ENCODE data around the gene LDLRAD4. TPM values are rescaled to one million over a fixed set of nuclear protein-coding genes. Genes with fewer than 3 reads are reported as not detected.

Gene LDLRAD4
- polyA plus RNA-seq, 4 donors = 2.7 to 17.6 (median 7.0) TPM

DNA sequence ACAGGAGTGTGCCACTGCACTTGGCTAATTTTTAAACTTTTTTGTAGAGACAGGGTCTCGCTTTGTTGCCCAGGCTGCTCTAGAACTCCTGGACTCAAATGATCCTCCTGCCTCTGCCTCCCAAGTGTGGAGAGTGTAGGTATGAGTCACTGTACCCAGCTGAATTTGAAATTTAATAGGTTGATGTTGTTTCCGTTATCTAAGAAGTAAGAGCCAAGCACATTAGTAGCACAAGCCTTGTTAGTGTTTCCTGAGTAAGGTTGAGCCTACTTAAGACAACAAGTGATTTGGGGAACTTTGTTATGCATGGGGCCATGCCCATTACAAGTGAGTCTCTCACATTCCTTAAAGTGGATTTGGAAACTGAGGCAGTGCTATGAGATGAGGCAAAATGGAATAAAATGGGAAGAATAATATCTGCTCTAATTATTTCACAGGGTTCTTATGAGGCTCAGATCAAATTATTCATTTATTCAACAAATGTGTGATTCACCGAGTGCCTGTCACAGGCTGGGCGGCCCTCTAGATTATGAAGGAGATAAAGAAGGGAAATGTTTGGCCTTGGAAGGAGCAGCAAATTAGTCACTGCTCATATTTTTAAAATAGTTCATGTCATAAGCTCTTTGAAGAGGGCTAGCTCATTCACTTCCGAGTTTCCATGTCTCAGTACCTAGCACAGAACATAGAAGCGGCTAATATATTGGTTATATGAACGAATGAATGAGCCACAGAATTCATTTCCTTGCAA is 217.2 kb downstream of the LDLRAD4 start:
- H3K4me1 ChIP-seq (ENCODE audit: control insufficient read depth in 3 of 3, insufficient read depth in 2 of 3, low read depth in 1 of 3, low read length in 2 of 3) = no peaks in the 10 kb centered on the region
- no peaks in the 10 kb centered on the region for H3K27me3 ChIP-seq (ENCODE audit: control insufficient read depth in 3 of 3, insufficient read depth in 3 of 3, low read length in 3 of 3)
- no peak for DNase-seq
- no peaks in the 10 kb centered on the region for H3K36me3 ChIP-seq (ENCODE audit: control insufficient read depth in 3 of 3, insufficient read depth in 2 of 3, low read depth in 1 of 3, low read length in 3 of 3)
- no peak overlapping the region for H3K4me3 ChIP-seq (ENCODE audit: low read depth in 1 of 3, low read length in 3 of 3)
- WGBS, 3 donors = 84 to 95% (median 92%) methylated on average over 7 of the region's 7 CpGs
- no peak overlapping the region for H3K27ac ChIP-seq (ENCODE audit: low read depth in 1 of 3, low read length in 2 of 3)
- H3K9me3 ChIP-seq (ENCODE audit: control insufficient read depth in 2 of 2, insufficient read depth in 1 of 2, low read depth in 1 of 2, low read length in 1 of 2) = no peaks in the 10 kb centered on the region
- no peak for FAIRE-seq

DNA sequence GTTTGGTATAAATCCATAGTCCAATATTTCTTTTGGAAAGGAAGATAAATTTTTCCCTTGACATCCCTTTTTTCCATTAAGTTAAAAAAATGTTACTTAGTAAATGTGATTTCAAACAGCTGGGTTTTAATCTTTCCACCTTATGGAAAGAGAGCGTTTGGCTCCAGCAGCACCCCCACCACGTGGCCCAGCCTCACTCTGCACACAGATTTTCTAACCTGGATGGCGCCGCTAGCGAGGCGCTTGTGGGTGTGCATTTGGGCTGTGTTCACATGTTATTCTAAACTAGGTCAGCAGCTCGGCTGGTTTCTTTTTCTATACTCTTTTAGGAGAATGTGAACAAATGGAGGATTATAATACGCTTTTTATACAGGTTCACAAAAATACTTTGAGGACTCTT is 218.0 kb downstream of the LDLRAD4 start:
- Histone ChIP-seq H3K4me1 (ENCODE audit: control insufficient read depth in 3 of 3, insufficient read depth in 2 of 3, low read depth in 1 of 3, low read length in 2 of 3) (no peaks in the 10 kb centered on the region), H3K27ac (ENCODE audit: low read depth in 1 of 3, low read length in 2 of 3) (peak overlapping the region in 1 of 3 donors; percentile 12), H3K9me3 (ENCODE audit: control insufficient read depth in 2 of 2, insufficient read depth in 1 of 2, low read depth in 1 of 2, low read length in 1 of 2) (no peaks in the 10 kb centered on the region), H3K4me3 (ENCODE audit: low read depth in 1 of 3, low read length in 3 of 3) (no peak overlapping the region), H3K27me3 (ENCODE audit: control insufficient read depth in 3 of 3, insufficient read depth in 3 of 3, low read length in 3 of 3) (no peaks in the 10 kb centered on the region), H3K36me3 (ENCODE audit: control insufficient read depth in 3 of 3, insufficient read depth in 2 of 3, low read depth in 1 of 3, low read length in 3 of 3) (no peaks in the 10 kb centered on the region)
- no peak for FAIRE-seq
- DNase-seq = no peak
- 84 to 93% (median 88%) methylated on average over 8 of the region's 8 CpGs for WGBS, 3 donors

DNA sequence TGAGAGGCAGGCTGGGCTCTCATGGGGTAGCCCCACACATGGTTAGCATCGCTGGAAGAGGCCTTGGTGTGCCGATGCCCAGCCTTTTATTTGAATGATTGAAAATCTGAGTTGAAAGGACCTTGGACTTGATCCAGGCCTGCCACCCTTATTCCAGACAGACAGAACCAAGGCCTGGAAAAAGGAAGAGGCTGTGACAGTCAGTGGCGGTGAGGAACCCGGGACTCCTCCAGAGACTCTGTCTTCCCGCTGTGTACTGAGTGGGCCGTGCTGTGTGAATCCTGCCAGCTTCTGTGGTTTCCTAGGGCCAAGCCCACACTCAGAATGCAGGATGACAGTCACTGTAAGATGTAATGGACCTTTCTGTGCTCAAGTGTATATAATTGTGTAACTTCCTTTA is 218.5 kb downstream of the LDLRAD4 start:
- WGBS, 3 donors = 77 to 94% (median 83%) methylated on average over 6 of the region's 6 CpGs
- no peak for DNase-seq
- no peaks in the 10 kb centered on the region for H3K9me3 ChIP-seq (ENCODE audit: control insufficient read depth in 2 of 2, insufficient read depth in 1 of 2, low read depth in 1 of 2, low read length in 1 of 2)
- no peak for FAIRE-seq
- H3K27ac ChIP-seq (ENCODE audit: low read depth in 1 of 3, low read length in 2 of 3) = peak overlapping the region in 1 of 3 donors; percentile 12
- H3K36me3 ChIP-seq (ENCODE audit: control insufficient read depth in 3 of 3, insufficient read depth in 2 of 3, low read depth in 1 of 3, low read length in 3 of 3) = no peaks in the 10 kb centered on the region
- no peak overlapping the region for H3K4me3 ChIP-seq (ENCODE audit: low read depth in 1 of 3, low read length in 3 of 3)
- H3K4me1 ChIP-seq (ENCODE audit: control insufficient read depth in 3 of 3, insufficient read depth in 2 of 3, low read depth in 1 of 3, low read length in 2 of 3) = no peaks in the 10 kb centered on the region
- H3K27me3 ChIP-seq (ENCODE audit: control insufficient read depth in 3 of 3, insufficient read depth in 3 of 3, low read length in 3 of 3) = no peaks in the 10 kb centered on the region

- Histone ChIP-seq H3K36me3 (ENCODE audit: control insufficient read depth in 3 of 3, insufficient read depth in 2 of 3, low read depth in 1 of 3, low read length in 3 of 3) (no peaks in the 10 kb centered on the region), H3K4me1 (ENCODE audit: control insufficient read depth in 3 of 3, insufficient read depth in 2 of 3, low read depth in 1 of 3, low read length in 2 of 3) (no peaks in the 10 kb centered on the region), H3K27ac (ENCODE audit: low read depth in 1 of 3, low read length in 2 of 3) (peak overlapping the region in 1 of 3 donors; percentile 2), H3K27me3 (ENCODE audit: control insufficient read depth in 3 of 3, insufficient read depth in 3 of 3, low read length in 3 of 3) (no peaks in the 10 kb centered on the region), H3K9me3 (ENCODE audit: control insufficient read depth in 2 of 2, insufficient read depth in 1 of 2, low read depth in 1 of 2, low read length in 1 of 2) (no peaks in the 10 kb centered on the region), H3K4me3 (ENCODE audit: low read depth in 1 of 3, low read length in 3 of 3) (no peak overlapping the region)
- 81 to 88% (median 86%) methylated on average over 17 of the region's 17 CpGs for WGBS, 3 donors
- FAIRE-seq (no peak), DNase-seq (no peak)
Observed at GRCh38 chr18:13437796-13438506, 219.4 kb downstream of the LDLRAD4 start.

- 81 to 87% (median 86%) methylated on average over 4 of the region's 4 CpGs for WGBS, 3 donors
- no peak overlapping the region for H3K27ac ChIP-seq (ENCODE audit: low read depth in 1 of 3, low read length in 2 of 3)
- FAIRE-seq = no peak
Observed at GRCh38 chr18:13438507-13439056, 220.0 kb downstream of the LDLRAD4 start.

DNA sequence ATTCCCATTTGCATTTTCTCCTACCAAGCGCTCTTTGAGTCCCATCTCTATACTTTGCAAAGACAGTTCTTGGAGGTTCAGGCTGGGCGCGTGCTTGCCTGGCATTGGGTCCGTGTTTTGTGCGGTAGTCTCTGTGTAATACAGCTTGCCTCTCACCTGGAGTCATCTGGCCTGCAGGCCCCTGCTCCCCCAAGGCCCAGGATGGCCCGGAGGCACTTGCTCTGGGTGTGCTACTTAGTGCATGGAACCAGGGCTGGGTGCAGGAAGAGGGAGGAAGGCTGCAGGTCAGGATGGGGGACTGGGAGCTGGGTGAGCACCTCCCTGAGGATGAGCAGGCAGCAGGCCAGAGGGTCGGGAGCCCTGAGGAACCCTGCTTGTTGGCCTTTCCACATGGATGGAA is 220.9 kb downstream of the LDLRAD4 start:
- Histone ChIP-seq H3K4me3 (ENCODE audit: low read depth in 1 of 3, low read length in 3 of 3) (no peak overlapping the region), H3K36me3 (ENCODE audit: control insufficient read depth in 3 of 3, insufficient read depth in 2 of 3, low read depth in 1 of 3, low read length in 3 of 3) (no peaks in the 10 kb centered on the region), H3K27me3 (ENCODE audit: control insufficient read depth in 3 of 3, insufficient read depth in 3 of 3, low read length in 3 of 3) (no peaks in the 10 kb centered on the region), H3K27ac (ENCODE audit: low read depth in 1 of 3, low read length in 2 of 3) (no peak overlapping the region), H3K4me1 (ENCODE audit: control insufficient read depth in 3 of 3, insufficient read depth in 2 of 3, low read depth in 1 of 3, low read length in 2 of 3) (no peaks in the 10 kb centered on the region), H3K9me3 (ENCODE audit: control insufficient read depth in 2 of 2, insufficient read depth in 1 of 2, low read depth in 1 of 2, low read length in 1 of 2) (no peaks in the 10 kb centered on the region)
- no peak for DNase-seq
- no peak for FAIRE-seq
- WGBS, 3 donors = 94 to 96% (median 95%) methylated on average over 7 of the region's 7 CpGs

More at GRCh38 chr18:13438507-13439056, 220.0 kb downstream of the LDLRAD4 start:
- Histone ChIP-seq H3K4me1 (ENCODE audit: control insufficient read depth in 3 of 3, insufficient read depth in 2 of 3, low read depth in 1 of 3, low read length in 2 of 3) (no peaks in the 10 kb centered on the region), H3K9me3 (ENCODE audit: control insufficient read depth in 2 of 2, insufficient read depth in 1 of 2, low read depth in 1 of 2, low read length in 1 of 2) (no peaks in the 10 kb centered on the region), H3K36me3 (ENCODE audit: control insufficient read depth in 3 of 3, insufficient read depth in 2 of 3, low read depth in 1 of 3, low read length in 3 of 3) (no peaks in the 10 kb centered on the region), H3K4me3 (ENCODE audit: low read depth in 1 of 3, low read length in 3 of 3) (no peak overlapping the region), H3K27me3 (ENCODE audit: control insufficient read depth in 3 of 3, insufficient read depth in 3 of 3, low read length in 3 of 3) (no peaks in the 10 kb centered on the region)
- no peak for DNase-seq

DNA sequence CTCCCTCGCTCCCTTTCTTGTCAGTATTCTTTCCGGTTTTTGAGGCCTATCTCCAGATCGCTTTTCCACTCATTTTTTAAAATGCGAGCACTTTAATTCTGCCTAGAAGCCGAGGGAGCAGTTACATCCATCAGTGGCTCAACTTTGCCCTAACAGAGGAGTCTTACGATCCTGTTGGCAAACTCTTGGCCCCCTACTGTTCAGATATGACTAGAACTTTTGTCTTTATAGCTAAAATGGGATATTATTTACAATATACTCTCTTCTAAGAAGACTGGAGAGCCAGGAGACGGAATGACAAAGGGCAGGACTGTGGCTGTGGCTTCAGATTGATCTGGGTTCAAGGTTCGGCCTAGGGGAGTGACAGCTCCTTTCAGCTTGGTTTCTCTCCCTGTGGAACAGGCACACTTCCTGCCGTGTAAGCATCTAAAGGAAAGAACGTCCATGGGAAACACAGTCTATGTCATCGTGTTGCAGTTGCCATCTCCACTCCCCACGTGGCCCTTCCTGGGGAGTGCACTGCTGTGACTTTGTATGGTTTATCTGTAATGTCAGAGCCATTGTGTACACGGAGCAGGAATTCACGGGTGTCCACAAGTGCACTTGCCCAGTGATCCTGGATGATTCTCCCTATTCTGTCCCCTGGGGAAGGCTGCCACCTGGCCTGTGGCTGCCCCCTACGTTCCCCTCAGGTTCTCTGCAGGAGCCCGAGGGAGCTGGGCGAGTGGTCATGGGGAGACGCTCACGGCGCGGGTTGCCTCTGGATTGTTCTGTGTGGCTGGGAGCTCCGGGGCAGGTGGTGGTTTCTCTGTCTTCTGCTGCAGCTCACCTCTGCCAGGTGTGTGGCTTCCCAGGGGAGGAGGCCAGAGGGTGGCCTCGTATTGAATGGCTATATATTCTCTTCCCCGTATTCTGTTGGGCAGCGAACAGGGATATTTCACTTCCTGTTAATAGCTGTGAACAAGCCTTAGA is 222.0 kb downstream of the LDLRAD4 start:
- Histone ChIP-seq H3K27ac (ENCODE audit: low read depth in 1 of 3, low read length in 2 of 3) (no peak overlapping the region), H3K9me3 (ENCODE audit: control insufficient read depth in 2 of 2, insufficient read depth in 1 of 2, low read depth in 1 of 2, low read length in 1 of 2) (no peaks in the 10 kb centered on the region)
- 84 to 92% (median 89%) methylated on average over 25 of the region's 25 CpGs for WGBS, 3 donors

GRCh38 chr18:13441736-13442135 is 223.2 kb downstream of the LDLRAD4 start:
- FAIRE-seq (no peak), DNase-seq (no peak)
- Histone ChIP-seq H3K4me3 (ENCODE audit: low read depth in 1 of 3, low read length in 3 of 3) (no peak overlapping the region), H3K9me3 (ENCODE audit: control insufficient read depth in 2 of 2, insufficient read depth in 1 of 2, low read depth in 1 of 2, low read length in 1 of 2) (no peaks in the 10 kb centered on the region), H3K27ac (ENCODE audit: low read depth in 1 of 3, low read length in 2 of 3) (no peak overlapping the region), H3K4me1 (ENCODE audit: control insufficient read depth in 3 of 3, insufficient read depth in 2 of 3, low read depth in 1 of 3, low read length in 2 of 3) (no peaks in the 10 kb centered on the region), H3K27me3 (ENCODE audit: control insufficient read depth in 3 of 3, insufficient read depth in 3 of 3, low read length in 3 of 3) (peaks cover 0 to 6% (median 0%) of the 10 kb centered on the region in 3 donors), H3K36me3 (ENCODE audit: control insufficient read depth in 3 of 3, insufficient read depth in 2 of 3, low read depth in 1 of 3, low read length in 3 of 3) (no peaks in the 10 kb centered on the region)
- 68 to 82% (median 82%) methylated on average over 3 of the region's 3 CpGs for WGBS, 3 donors

More for the DNA sequence above, 222.0 kb downstream of the LDLRAD4 start:
- Histone ChIP-seq H3K4me1 (ENCODE audit: control insufficient read depth in 3 of 3, insufficient read depth in 2 of 3, low read depth in 1 of 3, low read length in 2 of 3) (no peaks in the 10 kb centered on the region), H3K4me3 (ENCODE audit: low read depth in 1 of 3, low read length in 3 of 3) (no peak overlapping the region), H3K27me3 (ENCODE audit: control insufficient read depth in 3 of 3, insufficient read depth in 3 of 3, low read length in 3 of 3) (no peaks in the 10 kb centered on the region), H3K36me3 (ENCODE audit: control insufficient read depth in 3 of 3, insufficient read depth in 2 of 3, low read depth in 1 of 3, low read length in 3 of 3) (no peaks in the 10 kb centered on the region)
- FAIRE-seq (no peak), DNase-seq (peak in 1 of 2 donors; percentile 48)

Measured in small intestine (tissue), 7 donors.